Hepatocyte (in vitro differentiated cells): ENCODE data around the gene ZBTB7C.

Source experiments
- EZH2 ChIP-seq: fragments of 200-600 bp; sonication (generic); IDR thresholded peaks from 2 replicates; pipeline ENCODE4 v1.6.1; 2016; ENCODE audit warnings: antibody characterized with exemption, mild to moderate bottlenecking, borderline replicate concordance
- TF ChIP-seq, protein P1 (sequence below): fragments of 200-600 bp; sonication (generic); IDR thresholded peaks from 2 replicates; pipeline ENCODE4 v1.5.1; 2016; ENCODE audit warnings: antibody characterized with exemption, mild to moderate bottlenecking; ENCODE audit not compliant: poor library complexity

- TF ChIP-seq, protein P1, sequence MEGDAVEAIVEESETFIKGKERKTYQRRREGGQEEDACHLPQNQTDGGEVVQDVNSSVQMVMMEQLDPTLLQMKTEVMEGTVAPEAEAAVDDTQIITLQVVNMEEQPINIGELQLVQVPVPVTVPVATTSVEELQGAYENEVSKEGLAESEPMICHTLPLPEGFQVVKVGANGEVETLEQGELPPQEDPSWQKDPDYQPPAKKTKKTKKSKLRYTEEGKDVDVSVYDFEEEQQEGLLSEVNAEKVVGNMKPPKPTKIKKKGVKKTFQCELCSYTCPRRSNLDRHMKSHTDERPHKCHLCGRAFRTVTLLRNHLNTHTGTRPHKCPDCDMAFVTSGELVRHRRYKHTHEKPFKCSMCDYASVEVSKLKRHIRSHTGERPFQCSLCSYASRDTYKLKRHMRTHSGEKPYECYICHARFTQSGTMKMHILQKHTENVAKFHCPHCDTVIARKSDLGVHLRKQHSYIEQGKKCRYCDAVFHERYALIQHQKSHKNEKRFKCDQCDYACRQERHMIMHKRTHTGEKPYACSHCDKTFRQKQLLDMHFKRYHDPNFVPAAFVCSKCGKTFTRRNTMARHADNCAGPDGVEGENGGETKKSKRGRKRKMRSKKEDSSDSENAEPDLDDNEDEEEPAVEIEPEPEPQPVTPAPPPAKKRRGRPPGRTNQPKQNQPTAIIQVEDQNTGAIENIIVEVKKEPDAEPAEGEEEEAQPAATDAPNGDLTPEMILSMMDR, result no peak
- no peak for TF ChIP-seq EZH2
Observed at GRCh38 chr18:48076461-48076860, 332.7 kb downstream of the ZBTB7C start.
